AG10803 (cell line): Measurements from ENCODE around the gene S100A3.
A peak's percentile ranks its signal among the peaks of the same experiment; 100 is the strongest.
"Not testable (repeated sequence)": the region's sequence is repeated elsewhere in the genome, so short reads cannot be mapped to it uniquely, and the experiment has no call there.

Experiments used
- DNase-seq: peaks from one replicate; pipeline ENCODE4 v3.0.0; 2010; ENCODE audit warnings: low read depth
- H3K4me3 ChIP-seq: 2 replicates; pipeline ENCODE4 v1.5.1; 2011; ENCODE audit warnings: mild to moderate bottlenecking, low read length, control low read depth
- CTCF ChIP-seq: conservative IDR thresholded peaks from 2 replicates; pipeline ENCODE4 v1.5.1; 2011; ENCODE audit warnings: mild to moderate bottlenecking, low read length, control low read depth, inconsistent platforms

Gene S100A3

GRCh38 chr1:153577138-153577537 lies 28.1 kb upstream of the S100A3 start:
- no peak for DNase-seq
- H3K4me3 ChIP-seq = no peak overlapping the region
- TF ChIP-seq CTCF = no peak

GRCh38 chr1:153575497-153575896 lies 26.4 kb upstream of the S100A3 start:
- not testable (repeated sequence) for DNase-seq

GRCh38 chr1:153575081-153575491 lies 26.0 kb upstream of the S100A3 start:
- DNase-seq, H3K4me3 ChIP-seq: not testable (repeated sequence)

More at GRCh38 chr1:153575497-153575896, 26.4 kb upstream of the S100A3 start:
- H3K4me3 ChIP-seq = not testable (repeated sequence)

GRCh38 chr1:153573351-153573750 lies 24.3 kb upstream of the S100A3 start:
- H3K4me3 ChIP-seq = no peak overlapping the region
- no peak for TF ChIP-seq CTCF
- no peak for DNase-seq

GRCh38 chr1:153572569-153573015 lies 23.5 kb upstream of the S100A3 start:
- TF ChIP-seq CTCF = peak; percentile 91
- no peak overlapping the region for H3K4me3 ChIP-seq
- DNase-seq = peak; percentile 85

GRCh38 chr1:153571706-153572105 lies 22.6 kb upstream of the S100A3 start:
- DNase-seq = no peak
- H3K4me3 ChIP-seq = no peak overlapping the region
- no peak for TF ChIP-seq CTCF

GRCh38 chr1:153570874-153571273 lies 21.8 kb upstream of the S100A3 start:
- H3K4me3 ChIP-seq = no peak overlapping the region
- TF ChIP-seq CTCF = no peak
- DNase-seq = no peak

GRCh38 chr1:153569465-153569864 lies 20.4 kb upstream of the S100A3 start:
- TF ChIP-seq CTCF = no peak
- H3K4me3 ChIP-seq = no peak overlapping the region
- no peak for DNase-seq
